Measurements from ENCODE around the gene CCDC57. TPM values are rescaled to one million over a fixed set of nuclear protein-coding genes. Genes with fewer than 3 reads are reported as not detected.
A peak's percentile ranks its signal among the peaks of the same experiment; 100 is the strongest.

The CCDC57 gene
- total RNA-seq, 2 experiments from 2014 or later: 40.7 to 43.9 TPM

DNA sequence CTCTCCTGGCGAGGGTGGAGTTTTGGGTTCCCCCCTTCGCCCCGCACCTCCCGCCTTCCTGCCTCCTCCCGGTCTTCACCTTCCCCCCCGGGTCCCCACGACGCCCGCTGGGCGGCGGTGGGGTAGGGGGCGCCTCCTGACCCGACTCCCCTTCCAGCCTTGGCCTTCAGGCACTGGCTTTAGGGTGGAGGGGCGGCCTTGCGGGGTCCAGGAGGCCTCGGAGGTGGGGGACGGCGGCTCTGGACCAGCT, 18.6 kb upstream of the CCDC57 start:
- H3K27ac Mint-ChIP-seq: no peak overlapping the region

GRCh38 chr17:82230609-82231311, 18.1 kb upstream of the CCDC57 start:
- Mint-ChIP-seq H3K4me1 (ENCODE audit: low read depth) (peaks cover 12% of the 10 kb centered on the region), H3K27me3 (ENCODE audit: low read depth) (peaks cover 3% of the 10 kb centered on the region)
- CTCF ChIA-PET: interaction anchor here (1.0 to 1.3 kb wide), 4 partner anchors 8 to 75 kb away, joined by 3 to 4 read pairs (median 3); no protein-coding TSS in a partner anchor

More for the DNA sequence above, 18.6 kb upstream of the CCDC57 start:
- DNase-seq: no peak
- CTCF ChIA-PET: interaction anchor here (1.0 to 1.3 kb wide), 2 partner anchors 10 to 76 kb away, joined by 3 to 4 read pairs; no protein-coding TSS in a partner anchor
- H3K9me3 Mint-ChIP-seq: no peaks in the 10 kb centered on the region
- no peak overlapping the region for H3K4me3 Mint-ChIP-seq
- intact Hi-C loops (cut with micrococcal nuclease): no loop called here
- H3K27me3 Mint-ChIP-seq (ENCODE audit: low read depth): peaks cover 3% of the 10 kb centered on the region
- H3K36me3 Mint-ChIP-seq (ENCODE audit: low read depth): no peaks in the 10 kb centered on the region
- peaks cover 13% of the 10 kb centered on the region for H3K4me1 Mint-ChIP-seq (ENCODE audit: low read depth)

GRCh38 chr17:82229698-82230608, 17.3 kb upstream of the CCDC57 start:
- intact Hi-C loops (cut with micrococcal nuclease): no loop called here
- H3K4me1 Mint-ChIP-seq (ENCODE audit: low read depth): peaks cover 12% of the 10 kb centered on the region

More at GRCh38 chr17:82230609-82231311, 18.1 kb upstream of the CCDC57 start:
- intact Hi-C loops (cut with micrococcal nuclease): no loop called here
- H3K27ac Mint-ChIP-seq: no peak overlapping the region
- DNase-seq: peak; percentile 44
- peak overlapping the region; percentile 72 for H3K4me3 Mint-ChIP-seq
- no peaks in the 10 kb centered on the region for H3K9me3 Mint-ChIP-seq
- H3K36me3 Mint-ChIP-seq (ENCODE audit: low read depth): no peaks in the 10 kb centered on the region

DNA sequence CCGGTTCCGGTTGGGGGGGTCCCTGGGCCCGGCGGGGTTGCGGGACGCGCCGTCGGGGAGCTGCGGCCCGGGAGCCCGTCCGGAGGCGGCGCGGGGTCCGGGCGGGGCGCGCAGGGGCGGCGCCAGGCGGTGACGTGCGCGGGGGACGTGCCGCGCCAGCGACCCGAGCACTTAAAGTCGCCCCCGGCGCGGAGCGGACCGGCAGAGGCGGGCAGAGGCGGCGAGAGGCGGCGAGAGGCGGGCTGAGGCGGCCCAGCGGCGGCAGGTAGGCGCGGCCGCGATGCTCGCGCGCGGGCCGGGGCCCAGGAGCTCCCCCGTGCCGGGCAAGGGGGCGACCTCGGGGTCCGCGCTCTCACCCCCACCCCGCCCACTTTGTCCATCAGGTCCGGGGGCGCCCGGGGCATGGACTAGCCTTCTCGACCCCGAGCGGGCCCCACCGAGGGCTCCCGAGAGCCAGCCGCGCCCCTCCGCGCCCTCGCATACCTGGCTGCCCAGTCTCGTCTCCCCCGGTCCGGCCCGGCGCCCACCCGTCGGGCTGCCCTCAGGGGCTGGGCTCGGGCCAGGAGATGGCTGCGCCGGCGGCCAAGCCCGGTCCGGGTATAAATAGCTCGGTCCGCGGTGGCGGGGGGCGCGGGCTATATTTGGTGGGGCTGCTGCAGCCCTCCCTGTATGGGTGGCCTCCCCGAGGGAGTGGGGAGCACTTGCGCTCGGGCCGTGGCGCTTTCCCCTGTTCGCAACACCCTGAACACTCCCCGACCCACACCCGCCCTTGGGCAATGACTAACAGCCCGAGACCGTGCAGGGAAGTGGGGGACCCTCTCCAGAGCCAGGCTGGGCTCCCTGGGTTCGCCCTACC, 16.4 kb upstream of the CCDC57 start, which contains the start of gene SLC16A3:
Gene SLC16A3, plus strand, starts transcription at position 201 of the 856 bp plus-strand sequence. CDS start 6,967 bp downstream, outside the sequence.
- peaks cover 12% of the 10 kb centered on the region for H3K4me1 Mint-ChIP-seq (ENCODE audit: low read depth)
- H3K27ac Mint-ChIP-seq: peak within 1 kb of the TSS; percentile 50
- DNase-seq: peak; percentile 39
- no peaks in the 10 kb centered on the region for H3K36me3 Mint-ChIP-seq (ENCODE audit: low read depth)
- peak within 1 kb of the TSS; percentile 82 for H3K4me3 Mint-ChIP-seq
- peaks cover 3% of the 10 kb centered on the region for H3K27me3 Mint-ChIP-seq (ENCODE audit: low read depth)
- intact Hi-C loops (cut with micrococcal nuclease): no loop called here
- CTCF ChIA-PET: interaction anchor here (1.3 kb wide), 2 partner anchors 10 to 23 kb away, joined by 3 to 5 read pairs; no protein-coding TSS in a partner anchor
- no peaks in the 10 kb centered on the region for H3K9me3 Mint-ChIP-seq

More at GRCh38 chr17:82229698-82230608, 17.3 kb upstream of the CCDC57 start:
- CTCF ChIA-PET: interaction anchor here (1.0 to 1.3 kb wide), 2 partner anchors 9 to 18 kb away, joined by 3 read pairs; no protein-coding TSS in a partner anchor
- Mint-ChIP-seq H3K36me3 (ENCODE audit: low read depth) (no peaks in the 10 kb centered on the region), H3K27me3 (ENCODE audit: low read depth) (peaks cover 3% of the 10 kb centered on the region), H3K27ac (peak overlapping the region; percentile 59), H3K4me3 (peak overlapping the region; percentile 72), H3K9me3 (no peaks in the 10 kb centered on the region)
- DNase-seq: no peak

- H3K4me3 Mint-ChIP-seq: peak overlapping the region; percentile 82
- intact Hi-C loops (cut with micrococcal nuclease): no loop called here
- CTCF ChIA-PET: interaction anchor here (1.3 kb wide), 1 partner anchor 22 kb away, joined by 5 read pairs; no protein-coding TSS in a partner anchor
- H3K9me3 Mint-ChIP-seq: no peaks in the 10 kb centered on the region
- peak overlapping the region; percentile 50 for H3K27ac Mint-ChIP-seq
- H3K4me1 Mint-ChIP-seq (ENCODE audit: low read depth): peaks cover 12% of the 10 kb centered on the region
- no peaks in the 10 kb centered on the region for H3K36me3 Mint-ChIP-seq (ENCODE audit: low read depth)
- peak; percentile 73 for DNase-seq
- H3K27me3 Mint-ChIP-seq (ENCODE audit: low read depth): peaks cover 3% of the 10 kb centered on the region
These were observed 15.7 kb upstream of the CCDC57 start for GRCh38 chr17:82228278-82228841.

DNA sequence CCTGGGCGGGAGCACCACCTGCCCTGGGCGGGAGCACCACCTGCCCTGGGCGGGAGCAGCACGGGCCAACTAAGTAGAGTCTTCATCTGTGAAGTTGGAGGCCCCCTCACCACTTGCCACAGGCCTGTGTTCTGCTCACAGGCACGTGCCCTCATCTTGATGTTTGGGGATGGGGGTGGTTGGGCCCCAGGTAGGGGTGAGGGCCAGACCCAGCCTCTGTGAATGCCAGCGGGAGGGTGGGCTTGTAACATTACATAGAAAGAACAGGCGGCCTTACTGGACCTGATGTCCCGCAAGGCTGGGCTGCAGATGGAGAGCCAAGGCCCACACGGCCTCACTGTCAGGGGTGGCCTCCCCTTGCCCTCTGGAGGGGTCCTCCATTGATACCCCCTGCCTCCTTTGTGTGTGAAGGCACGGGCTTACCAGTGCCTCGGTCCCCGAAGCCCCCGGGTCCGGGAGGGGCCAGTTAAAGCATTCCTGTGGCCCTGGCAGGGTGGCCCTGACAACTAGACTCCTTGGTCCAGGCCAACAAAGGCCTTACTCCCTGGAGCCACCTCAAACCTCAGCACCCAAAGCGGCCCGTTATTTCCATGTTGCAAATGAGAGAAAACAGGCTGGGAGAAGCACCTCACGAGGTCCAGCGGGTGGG, 15.1 kb upstream of the CCDC57 start:
- Mint-ChIP-seq H3K4me3 (peak overlapping the region; percentile 82), H3K36me3 (ENCODE audit: low read depth) (no peaks in the 10 kb centered on the region), H3K27me3 (ENCODE audit: low read depth) (peaks cover 3% of the 10 kb centered on the region), H3K9me3 (no peaks in the 10 kb centered on the region), H3K4me1 (ENCODE audit: low read depth) (peaks cover 12% of the 10 kb centered on the region), H3K27ac (no peak overlapping the region)
- no peak for DNase-seq
- intact Hi-C loops (cut with micrococcal nuclease): no loop called here
- CTCF ChIA-PET: interaction anchor here (1.3 to 1.6 kb wide), 2 partner anchors 9 to 22 kb away, joined by 5 read pairs; no protein-coding TSS in a partner anchor

DNA sequence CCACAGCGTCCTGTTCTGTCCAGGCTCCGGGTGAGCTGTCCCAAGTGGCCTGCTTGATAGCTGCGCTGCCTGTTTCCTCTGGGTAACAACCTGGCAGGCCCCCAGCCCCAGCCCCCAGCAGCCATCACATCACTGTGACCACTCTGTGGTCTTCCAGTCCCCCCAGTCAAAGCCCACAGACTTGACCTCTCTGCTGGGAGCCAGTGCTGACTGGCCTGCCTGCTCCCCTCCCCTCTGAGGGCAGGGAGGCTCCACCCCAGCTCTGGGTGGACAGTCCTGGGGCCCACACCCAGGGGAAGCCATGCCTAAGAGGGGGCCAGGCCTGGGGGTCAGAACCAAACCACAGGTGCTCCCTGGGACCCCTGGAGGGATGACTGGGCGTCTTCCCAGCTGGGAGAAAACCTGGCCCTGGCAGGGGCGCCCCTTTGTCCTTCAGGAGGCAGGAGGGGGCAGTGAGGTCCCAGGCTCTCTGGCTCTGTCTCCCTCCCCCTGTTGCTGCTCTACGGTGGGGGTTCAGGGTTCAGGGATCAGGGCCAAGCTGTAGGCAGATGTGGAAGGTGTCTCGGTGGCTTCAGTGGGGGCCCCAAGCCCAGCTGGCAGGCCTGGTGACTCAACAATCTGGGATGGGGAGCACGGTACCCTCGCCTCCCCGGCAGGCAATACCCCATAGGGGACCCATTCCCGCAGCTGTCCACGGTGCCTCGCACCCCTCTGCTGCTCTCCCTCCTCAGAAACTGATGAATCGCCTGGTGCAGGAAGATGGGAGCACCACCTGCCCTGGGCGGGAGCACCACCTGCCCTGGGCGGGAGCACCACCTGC, 14.4 kb upstream of the CCDC57 start:
- no peaks in the 10 kb centered on the region for H3K9me3 Mint-ChIP-seq
- H3K27me3 Mint-ChIP-seq (ENCODE audit: low read depth): peaks cover 3% of the 10 kb centered on the region
- intact Hi-C loops (cut with micrococcal nuclease): no loop called here
- peak overlapping the region; percentile 15 for H3K4me3 Mint-ChIP-seq
- H3K4me1 Mint-ChIP-seq (ENCODE audit: low read depth): peaks cover 12% of the 10 kb centered on the region
- H3K36me3 Mint-ChIP-seq (ENCODE audit: low read depth): no peaks in the 10 kb centered on the region
- DNase-seq: no peak
- CTCF ChIA-PET: interaction anchor here (1.6 kb wide), 1 partner anchor 9 kb away, joined by 5 read pairs; no protein-coding TSS in a partner anchor
- no peak overlapping the region for H3K27ac Mint-ChIP-seq

DNA sequence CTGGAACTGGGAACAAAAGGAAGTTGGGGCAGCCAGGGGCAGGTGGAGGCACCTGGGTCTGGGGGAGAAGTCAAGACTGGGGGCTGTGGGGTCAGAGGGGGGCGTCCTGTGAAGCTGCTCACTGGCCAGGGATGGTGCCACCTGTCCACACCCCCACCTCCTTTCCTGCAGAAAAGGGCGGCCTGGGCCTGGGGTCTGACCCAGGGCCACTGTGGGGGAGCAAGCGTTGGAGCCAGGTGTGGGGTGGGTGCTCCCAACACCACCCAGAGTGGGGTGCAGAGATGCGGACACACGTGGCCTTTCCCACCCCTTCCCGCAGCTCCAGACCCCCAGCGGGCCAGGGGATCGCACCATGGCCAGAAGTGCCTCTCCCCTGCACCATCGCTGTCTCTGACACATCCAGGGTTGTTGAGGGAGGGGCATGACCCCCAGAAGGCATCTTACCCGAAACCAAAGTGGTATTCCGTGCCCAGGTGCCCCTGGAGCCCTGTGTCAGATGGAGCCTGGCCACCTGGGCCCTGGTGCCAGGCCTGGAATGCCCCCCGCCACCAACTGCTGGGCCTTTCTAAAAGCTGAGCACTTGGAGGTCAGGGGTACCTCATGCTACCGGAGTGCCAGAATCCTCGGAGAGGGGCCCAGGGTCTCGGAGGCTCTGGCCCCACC, 13.6 kb upstream of the CCDC57 start:
- H3K27me3 Mint-ChIP-seq (ENCODE audit: low read depth): peaks cover 3% of the 10 kb centered on the region
- intact Hi-C loops (cut with micrococcal nuclease): no loop called here
- DNase-seq: no peak
- H3K4me3 Mint-ChIP-seq: no peak overlapping the region
- no peak overlapping the region for H3K27ac Mint-ChIP-seq
- no peaks in the 10 kb centered on the region for H3K9me3 Mint-ChIP-seq
- H3K36me3 Mint-ChIP-seq (ENCODE audit: low read depth): no peaks in the 10 kb centered on the region
- H3K4me1 Mint-ChIP-seq (ENCODE audit: low read depth): peaks cover 12% of the 10 kb centered on the region
- CTCF ChIA-PET: interaction anchor here (1.6 kb wide), 1 partner anchor 10 kb away, joined by 5 read pairs; no protein-coding TSS in a partner anchor

- H3K9me3 Mint-ChIP-seq: no peaks in the 10 kb centered on the region
- no peaks in the 10 kb centered on the region for H3K36me3 Mint-ChIP-seq (ENCODE audit: low read depth)
- CTCF ChIA-PET: interaction anchor here (0.7 kb wide), 1 partner anchor 50 kb away, joined by 4 read pairs; no protein-coding TSS in a partner anchor
- DNase-seq: no peak
- H3K4me1 Mint-ChIP-seq (ENCODE audit: low read depth): peaks cover 12% of the 10 kb centered on the region
- H3K4me3 Mint-ChIP-seq: no peak overlapping the region
- no peak overlapping the region for H3K27ac Mint-ChIP-seq
- peaks cover 3% of the 10 kb centered on the region for H3K27me3 Mint-ChIP-seq (ENCODE audit: low read depth)
- intact Hi-C loops (cut with micrococcal nuclease): no loop called here
These were observed 12.9 kb upstream of the CCDC57 start for GRCh38 chr17:82225368-82226029.

DNA sequence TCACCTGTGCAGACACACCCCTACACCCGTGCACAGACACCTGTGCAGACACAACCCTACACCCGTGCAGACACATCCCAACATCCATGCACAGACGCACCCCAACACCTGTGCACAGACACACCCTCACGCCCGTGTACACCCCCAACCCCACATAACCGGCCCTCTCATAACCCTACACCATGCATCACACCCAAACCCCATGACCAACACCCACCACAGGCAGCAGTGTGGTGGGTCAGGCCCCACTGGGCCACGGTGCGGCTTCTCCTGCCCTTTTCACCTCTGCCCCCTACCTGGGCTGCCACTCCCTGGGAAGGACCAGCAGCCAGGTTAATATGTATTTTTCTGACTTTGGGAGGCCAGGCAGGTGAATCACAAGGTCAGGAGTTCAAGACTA, 12.0 kb upstream of the CCDC57 start:
- Mint-ChIP-seq H3K36me3 (ENCODE audit: low read depth) (no peaks in the 10 kb centered on the region), H3K4me1 (ENCODE audit: low read depth) (peaks cover 6% of the 10 kb centered on the region), H3K4me3 (no peak overlapping the region), H3K27ac (no peak overlapping the region), H3K27me3 (ENCODE audit: low read depth) (no peaks in the 10 kb centered on the region), H3K9me3 (no peaks in the 10 kb centered on the region)
- intact Hi-C loops (cut with micrococcal nuclease): no loop called here
- no peak for DNase-seq
- CTCF ChIA-PET: interaction anchor here (0.7 kb wide), 1 partner anchor 51 kb away, joined by 4 read pairs; no protein-coding TSS in a partner anchor
